HEK293 (cell line): Measurements from ENCODE around the gene HEPACAM.

Source experiments
- GLIS1 ChIP-seq: fragments of 450-650 bp; formaldehyde crosslinking; IDR thresholded peaks from 2 replicates; pipeline ENCODE4 v1.5.1; 2016; ENCODE audit warnings: missing biosample characterization, missing genetic modification characterization
- IKZF3 ChIP-seq: fragments of 450-650 bp; IDR thresholded peaks from 2 replicates; pipeline ENCODE4 v1.5.0; 2018; ENCODE audit warnings: missing biosample characterization, mild to moderate bottlenecking, missing genetic modification characterization, moderate library complexity
- KLF1 ChIP-seq: fragments of 450-650 bp; formaldehyde crosslinking; IDR thresholded peaks from 2 replicates; pipeline ENCODE4 v1.5.1; 2016; ENCODE audit warnings: missing biosample characterization, missing genetic modification characterization
- KLF16 ChIP-seq: fragments of 450-650 bp; formaldehyde crosslinking; IDR thresholded peaks from 2 replicates; pipeline ENCODE4 v1.5.1; 2017; ENCODE audit warnings: missing biosample characterization, missing genetic modification characterization
- SP3 ChIP-seq: fragments of 450-650 bp; formaldehyde crosslinking; IDR thresholded peaks from 2 replicates; pipeline ENCODE4 v1.5.1; 2016; ENCODE audit warnings: missing biosample characterization, missing genetic modification characterization
- WT1 ChIP-seq: fragments of 450-650 bp; formaldehyde crosslinking; IDR thresholded peaks from 2 replicates; pipeline ENCODE4 v1.5.1; 2016; ENCODE audit warnings: missing biosample characterization, missing genetic modification characterization
- ZNF23 ChIP-seq: fragments of 450-650 bp; formaldehyde crosslinking; IDR thresholded peaks from 2 replicates; pipeline ENCODE4 v1.5.1; 2016; ENCODE audit warnings: missing biosample characterization, missing genetic modification characterization, borderline replicate concordance
- ZNF629 ChIP-seq: fragments of 450-650 bp; formaldehyde crosslinking; IDR thresholded peaks from 2 replicates; pipeline ENCODE4 v1.5.1; 2017; ENCODE audit warnings: missing biosample characterization, missing genetic modification characterization
- ZNF658 ChIP-seq: fragments of 450-650 bp; formaldehyde crosslinking; IDR thresholded peaks from 2 replicates; pipeline ENCODE4; 2016; ENCODE audit warnings: missing biosample characterization, missing genetic modification characterization
- ZNF664 ChIP-seq: fragments of 450-650 bp; formaldehyde crosslinking; IDR thresholded peaks from 2 replicates; pipeline ENCODE4 v1.5.1; 2016; ENCODE audit warnings: missing biosample characterization, missing genetic modification characterization
- ZNF791 ChIP-seq: fragments of 450-650 bp; formaldehyde crosslinking; IDR thresholded peaks from 2 replicates; pipeline ENCODE4 v1.5.1; 2016; ENCODE audit warnings: missing biosample characterization, missing genetic modification characterization
- TF ChIP-seq, protein P1 (sequence below): fragments of 450-650 bp; formaldehyde crosslinking; IDR thresholded peaks from 2 replicates; pipeline ENCODE4 v1.5.1; 2016; ENCODE audit warnings: missing biosample characterization, missing genetic modification characterization
- TF ChIP-seq, protein P2 (sequence below): fragments of 450-650 bp; formaldehyde crosslinking; optimal IDR thresholded peaks from 2 replicates; pipeline ENCODE3; 2016; ENCODE audit warnings: missing biosample characterization, mild to moderate bottlenecking, missing genetic modification characterization
- TF ChIP-seq, protein P3 (sequence below): fragments of 450-650 bp; formaldehyde crosslinking; IDR thresholded peaks from 2 replicates; pipeline ENCODE4 v1.5.1; 2016; ENCODE audit warnings: missing biosample characterization, missing genetic modification characterization
- TF ChIP-seq, protein P4 (sequence below): fragments of 450-650 bp; formaldehyde crosslinking; IDR thresholded peaks from 2 replicates; pipeline ENCODE4 v1.5.1; 2016; ENCODE audit warnings: missing biosample characterization, missing genetic modification characterization
- TF ChIP-seq, protein P5 (sequence below): fragments of 450-650 bp; formaldehyde crosslinking; conservative IDR thresholded peaks from 2 replicates; pipeline ENCODE4 v1.5.1; 2016; ENCODE audit warnings: low read depth, missing biosample characterization, missing genetic modification characterization
- TF ChIP-seq, protein P6 (sequence below): fragments of 450-650 bp; formaldehyde crosslinking; IDR thresholded peaks from 2 replicates; pipeline ENCODE4 v1.5.1; 2016; ENCODE audit warnings: missing biosample characterization, missing genetic modification characterization
- TF ChIP-seq, protein P7 (sequence below): fragments of 450-650 bp; formaldehyde crosslinking; IDR thresholded peaks from 2 replicates; pipeline ENCODE4 v1.5.1; 2016; ENCODE audit warnings: missing biosample characterization, missing genetic modification characterization

Gene HEPACAM

DNA sequence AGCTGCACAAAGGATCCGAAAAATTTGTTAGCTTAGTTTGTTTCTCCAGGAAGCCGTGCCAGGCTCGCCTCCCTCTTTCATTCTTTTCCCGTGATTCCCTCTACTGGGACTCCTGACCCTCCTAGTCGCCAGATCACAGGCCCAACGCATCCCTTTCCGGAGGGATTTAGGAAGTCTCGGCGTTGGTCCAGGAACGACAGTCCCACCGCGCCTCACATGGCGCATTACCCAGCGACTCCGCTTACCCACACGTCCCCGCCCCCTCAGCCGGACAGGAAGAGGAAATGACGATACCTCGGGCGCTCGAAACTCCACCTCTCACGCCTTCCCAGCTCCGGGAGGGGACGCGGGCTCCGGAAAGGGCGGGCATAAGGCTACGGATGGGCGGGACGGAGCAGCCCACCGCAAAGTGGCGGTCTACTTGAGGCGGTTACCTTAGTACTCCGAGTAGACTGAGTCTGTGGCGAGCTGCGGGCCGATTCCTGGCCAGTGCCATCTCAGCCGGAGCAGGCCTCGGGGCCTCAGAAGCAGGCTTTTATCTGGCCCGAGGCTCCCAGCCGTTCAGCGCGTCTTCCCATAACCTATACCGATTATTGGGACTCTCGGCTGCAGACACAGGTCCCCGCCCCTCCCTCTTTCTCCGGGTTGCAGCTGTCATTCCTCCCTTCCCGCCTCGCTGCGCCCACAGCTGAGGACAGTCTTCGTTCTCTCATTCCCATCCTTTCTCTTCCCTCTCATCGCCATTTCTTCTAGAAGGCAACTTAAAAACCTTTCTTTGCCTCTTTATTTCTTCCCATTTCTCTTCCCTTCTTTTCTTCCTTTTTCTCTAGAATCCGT, 18.1 kb upstream of the HEPACAM start, which contains the start of gene CCDC15 (continued):
- TF ChIP-seq ZNF629 (tag by site-specific recombination) (peak; percentile 59), KLF1 (tag by site-specific recombination) (0 out of 2 replicates have a peak, but pooled peaks have one; percentile 30), KLF16 (peak; percentile 71), IKZF3 (tag by site-specific recombination) (peak; percentile 60; the same call in 1 of the 2 replicates), ZNF664 (no peak), ZNF658 (tag by site-specific recombination) (no peak), GLIS1 (tag by site-specific recombination) (peak; percentile 67), ZNF791 (tag by site-specific recombination) (no peak), SP3 (tag by site-specific recombination) (peak; percentile 94), ZNF23 (tag by site-specific recombination) (no peak), WT1 (tag by site-specific recombination) (0 out of 2 replicates have a peak, but pooled peaks have one; percentile 14)
- TF ChIP-seq, protein P1, sequence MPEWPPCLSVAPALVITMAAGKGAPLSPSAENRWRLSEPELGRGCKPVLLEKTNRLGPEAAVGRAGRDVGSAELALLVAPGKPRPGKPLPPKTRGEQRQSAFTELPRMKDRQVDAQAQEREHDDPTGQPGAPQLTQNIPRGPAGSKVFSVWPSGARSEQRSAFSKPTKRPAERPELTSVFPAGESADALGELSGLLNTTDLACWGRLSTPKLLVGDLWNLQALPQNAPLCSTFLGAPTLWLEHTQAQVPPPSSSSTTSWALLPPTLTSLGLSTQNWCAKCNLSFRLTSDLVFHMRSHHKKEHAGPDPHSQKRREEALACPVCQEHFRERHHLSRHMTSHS = no peak
- TF ChIP-seq, protein P2, sequence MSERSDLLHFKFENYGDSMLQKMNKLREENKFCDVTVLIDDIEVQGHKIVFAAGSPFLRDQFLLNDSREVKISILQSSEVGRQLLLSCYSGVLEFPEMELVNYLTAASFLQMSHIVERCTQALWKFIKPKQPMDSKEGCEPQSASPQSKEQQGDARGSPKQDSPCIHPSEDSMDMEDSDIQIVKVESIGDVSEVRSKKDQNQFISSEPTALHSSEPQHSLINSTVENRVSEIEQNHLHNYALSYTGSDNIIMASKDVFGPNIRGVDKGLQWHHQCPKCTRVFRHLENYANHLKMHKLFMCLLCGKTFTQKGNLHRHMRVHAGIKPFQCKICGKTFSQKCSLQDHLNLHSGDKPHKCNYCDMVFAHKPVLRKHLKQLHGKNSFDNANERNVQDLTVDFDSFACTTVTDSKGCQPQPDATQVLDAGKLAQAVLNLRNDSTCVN = peak; percentile 16
- TF ChIP-seq, protein P3, sequence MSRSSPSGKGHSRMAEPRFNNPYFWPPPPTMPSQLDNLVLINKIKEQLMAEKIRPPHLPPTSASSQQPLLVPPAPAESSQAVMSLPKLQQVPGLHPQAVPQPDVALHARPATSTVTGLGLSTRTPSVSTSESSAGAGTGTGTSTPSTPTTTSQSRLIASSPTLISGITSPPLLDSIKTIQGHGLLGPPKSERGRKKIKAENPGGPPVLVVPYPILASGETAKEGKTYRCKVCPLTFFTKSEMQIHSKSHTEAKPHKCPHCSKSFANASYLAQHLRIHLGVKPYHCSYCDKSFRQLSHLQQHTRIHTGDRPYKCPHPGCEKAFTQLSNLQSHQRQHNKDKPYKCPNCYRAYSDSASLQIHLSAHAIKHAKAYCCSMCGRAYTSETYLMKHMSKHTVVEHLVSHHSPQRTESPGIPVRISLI = no peak
- TF ChIP-seq, protein P4, sequence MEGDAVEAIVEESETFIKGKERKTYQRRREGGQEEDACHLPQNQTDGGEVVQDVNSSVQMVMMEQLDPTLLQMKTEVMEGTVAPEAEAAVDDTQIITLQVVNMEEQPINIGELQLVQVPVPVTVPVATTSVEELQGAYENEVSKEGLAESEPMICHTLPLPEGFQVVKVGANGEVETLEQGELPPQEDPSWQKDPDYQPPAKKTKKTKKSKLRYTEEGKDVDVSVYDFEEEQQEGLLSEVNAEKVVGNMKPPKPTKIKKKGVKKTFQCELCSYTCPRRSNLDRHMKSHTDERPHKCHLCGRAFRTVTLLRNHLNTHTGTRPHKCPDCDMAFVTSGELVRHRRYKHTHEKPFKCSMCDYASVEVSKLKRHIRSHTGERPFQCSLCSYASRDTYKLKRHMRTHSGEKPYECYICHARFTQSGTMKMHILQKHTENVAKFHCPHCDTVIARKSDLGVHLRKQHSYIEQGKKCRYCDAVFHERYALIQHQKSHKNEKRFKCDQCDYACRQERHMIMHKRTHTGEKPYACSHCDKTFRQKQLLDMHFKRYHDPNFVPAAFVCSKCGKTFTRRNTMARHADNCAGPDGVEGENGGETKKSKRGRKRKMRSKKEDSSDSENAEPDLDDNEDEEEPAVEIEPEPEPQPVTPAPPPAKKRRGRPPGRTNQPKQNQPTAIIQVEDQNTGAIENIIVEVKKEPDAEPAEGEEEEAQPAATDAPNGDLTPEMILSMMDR (tag by site-specific recombination) = no peak
- TF ChIP-seq, protein P5, sequence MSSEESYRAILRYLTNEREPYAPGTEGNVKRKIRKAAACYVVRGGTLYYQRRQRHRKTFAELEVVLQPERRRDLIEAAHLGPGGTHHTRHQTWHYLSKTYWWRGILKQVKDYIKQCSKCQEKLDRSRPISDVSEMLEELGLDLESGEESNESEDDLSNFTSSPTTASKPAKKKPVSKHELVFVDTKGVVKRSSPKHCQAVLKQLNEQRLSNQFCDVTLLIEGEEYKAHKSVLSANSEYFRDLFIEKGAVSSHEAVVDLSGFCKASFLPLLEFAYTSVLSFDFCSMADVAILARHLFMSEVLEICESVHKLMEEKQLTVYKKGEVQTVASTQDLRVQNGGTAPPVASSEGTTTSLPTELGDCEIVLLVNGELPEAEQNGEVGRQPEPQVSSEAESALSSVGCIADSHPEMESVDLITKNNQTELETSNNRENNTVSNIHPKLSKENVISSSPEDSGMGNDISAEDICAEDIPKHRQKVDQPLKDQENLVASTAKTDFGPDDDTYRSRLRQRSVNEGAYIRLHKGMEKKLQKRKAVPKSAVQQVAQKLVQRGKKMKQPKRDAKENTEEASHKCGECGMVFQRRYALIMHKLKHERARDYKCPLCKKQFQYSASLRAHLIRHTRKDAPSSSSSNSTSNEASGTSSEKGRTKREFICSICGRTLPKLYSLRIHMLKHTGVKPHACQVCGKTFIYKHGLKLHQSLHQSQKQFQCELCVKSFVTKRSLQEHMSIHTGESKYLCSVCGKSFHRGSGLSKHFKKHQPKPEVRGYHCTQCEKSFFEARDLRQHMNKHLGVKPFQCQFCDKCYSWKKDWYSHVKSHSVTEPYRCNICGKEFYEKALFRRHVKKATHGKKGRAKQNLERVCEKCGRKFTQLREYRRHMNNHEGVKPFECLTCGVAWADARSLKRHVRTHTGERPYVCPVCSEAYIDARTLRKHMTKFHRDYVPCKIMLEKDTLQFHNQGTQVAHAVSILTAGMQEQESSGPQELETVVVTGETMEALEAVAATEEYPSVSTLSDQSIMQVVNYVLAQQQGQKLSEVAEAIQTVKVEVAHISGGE (tag by site-specific recombination) = peak; percentile 87
- TF ChIP-seq, protein P6, sequence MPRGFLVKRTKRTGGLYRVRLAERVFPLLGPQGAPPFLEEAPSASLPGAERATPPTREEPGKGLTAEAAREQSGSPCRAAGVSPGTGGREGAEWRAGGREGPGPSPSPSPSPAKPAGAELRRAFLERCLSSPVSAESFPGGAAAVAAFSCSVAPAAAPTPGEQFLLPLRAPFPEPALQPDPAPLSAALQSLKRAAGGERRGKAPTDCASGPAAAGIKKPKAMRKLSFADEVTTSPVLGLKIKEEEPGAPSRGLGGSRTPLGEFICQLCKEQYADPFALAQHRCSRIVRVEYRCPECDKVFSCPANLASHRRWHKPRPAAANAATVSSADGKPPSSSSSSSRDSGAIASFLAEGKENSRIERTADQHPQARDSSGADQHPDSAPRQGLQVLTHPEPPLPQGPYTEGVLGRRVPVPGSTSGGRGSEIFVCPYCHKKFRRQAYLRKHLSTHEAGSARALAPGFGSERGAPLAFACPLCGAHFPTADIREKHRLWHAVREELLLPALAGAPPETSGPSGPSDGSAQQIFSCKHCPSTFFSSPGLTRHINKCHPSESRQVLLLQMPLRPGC (tag by site-specific recombination) = no peak; the same call in 1 of the 2 replicates
- TF ChIP-seq, protein P7, sequence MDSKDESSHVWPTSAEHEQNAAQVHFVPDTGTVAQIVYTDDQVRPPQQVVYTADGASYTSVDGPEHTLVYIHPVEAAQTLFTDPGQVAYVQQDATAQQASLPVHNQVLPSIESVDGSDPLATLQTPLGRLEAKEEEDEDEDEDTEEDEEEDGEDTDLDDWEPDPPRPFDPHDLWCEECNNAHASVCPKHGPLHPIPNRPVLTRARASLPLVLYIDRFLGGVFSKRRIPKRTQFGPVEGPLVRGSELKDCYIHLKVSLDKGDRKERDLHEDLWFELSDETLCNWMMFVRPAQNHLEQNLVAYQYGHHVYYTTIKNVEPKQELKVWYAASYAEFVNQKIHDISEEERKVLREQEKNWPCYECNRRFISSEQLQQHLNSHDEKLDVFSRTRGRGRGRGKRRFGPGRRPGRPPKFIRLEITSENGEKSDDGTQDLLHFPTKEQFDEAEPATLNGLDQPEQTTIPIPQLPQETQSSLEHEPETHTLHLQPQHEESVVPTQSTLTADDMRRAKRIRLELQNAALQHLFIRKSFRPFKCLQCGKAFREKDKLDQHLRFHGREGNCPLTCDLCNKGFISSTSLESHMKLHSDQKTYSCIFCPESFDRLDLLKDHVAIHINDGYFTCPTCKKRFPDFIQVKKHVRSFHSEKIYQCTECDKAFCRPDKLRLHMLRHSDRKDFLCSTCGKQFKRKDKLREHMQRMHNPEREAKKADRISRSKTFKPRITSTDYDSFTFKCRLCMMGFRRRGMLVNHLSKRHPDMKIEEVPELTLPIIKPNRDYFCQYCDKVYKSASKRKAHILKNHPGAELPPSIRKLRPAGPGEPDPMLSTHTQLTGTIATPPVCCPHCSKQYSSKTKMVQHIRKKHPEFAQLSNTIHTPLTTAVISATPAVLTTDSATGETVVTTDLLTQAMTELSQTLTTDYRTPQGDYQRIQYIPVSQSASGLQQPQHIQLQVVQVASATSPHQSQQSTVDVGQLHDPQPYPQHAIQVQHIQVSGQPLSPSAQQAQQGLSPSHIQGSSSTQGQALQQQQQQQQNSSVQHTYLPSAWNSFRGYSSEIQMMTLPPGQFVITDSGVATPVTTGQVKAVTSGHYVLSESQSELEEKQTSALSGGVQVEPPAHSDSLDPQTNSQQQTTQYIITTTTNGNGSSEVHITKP (tag by site-specific recombination) = peak; percentile 94
